ENCODE measurements around the gene KANK2.

DNA sequence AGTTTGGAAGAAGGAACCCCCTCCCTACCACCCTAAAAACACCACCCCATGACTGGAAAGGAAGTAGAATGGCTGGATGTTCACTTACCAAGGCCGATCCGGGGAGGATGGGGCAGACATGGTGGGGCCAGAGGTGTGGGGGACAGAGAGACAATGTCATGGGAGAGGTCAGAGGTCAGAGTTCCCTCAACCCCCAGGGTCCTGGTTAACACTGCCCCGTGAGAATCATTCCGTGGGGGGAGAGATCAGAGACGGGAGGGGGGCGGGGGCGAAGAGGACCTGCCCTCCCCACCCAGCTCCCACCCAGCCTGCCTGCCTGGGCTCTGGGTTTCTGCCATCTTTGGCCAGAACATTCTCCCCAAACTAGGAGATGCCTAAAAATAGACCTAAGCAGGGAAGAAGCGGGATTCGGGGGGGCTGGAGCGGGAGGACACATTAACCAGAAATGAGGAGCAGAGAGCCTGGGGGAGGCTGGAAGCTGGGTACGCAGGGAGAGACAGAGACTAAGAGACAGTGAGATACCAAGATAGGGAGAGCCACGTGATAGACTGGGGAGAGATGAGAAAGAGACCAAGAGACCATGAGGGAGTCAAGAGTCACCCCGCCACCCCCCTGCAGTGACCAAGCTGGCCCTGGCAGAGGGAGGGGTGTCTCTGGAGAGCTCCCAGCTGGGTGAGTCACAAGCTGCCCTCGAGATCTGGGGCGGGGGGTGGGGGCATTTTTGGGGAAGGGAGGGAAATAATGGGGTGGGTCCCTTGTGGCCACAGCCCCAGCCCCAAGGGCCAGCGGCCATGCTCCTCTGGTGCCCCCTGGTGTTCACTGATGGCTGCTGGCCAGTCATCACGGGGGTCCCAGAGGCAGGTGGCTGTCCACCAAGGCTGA, 6.1 kb upstream of the KANK2 start:
- TF ChIP-seq TAF1 (IDR thresholded peaks at IDR 0.05; ENCODE audit: low read depth), result no peak
- TF ChIP-seq RAD21 (IDR thresholded peaks at IDR 0.05; ENCODE audit: low read depth), result peak; percentile 80
- no peak for TF ChIP-seq CEBPB (IDR thresholded peaks at IDR 0.05)
- no peak for TF ChIP-seq ZBTB7A (IDR thresholded peaks at IDR 0.05; ENCODE audit: low read depth)
- TF ChIP-seq EP300 (IDR thresholded peaks at IDR 0.05; ENCODE audit: borderline replicate concordance), result peak; percentile 31; the same call in 1 of the 2 replicates
- no peak for TF ChIP-seq NFIC (IDR thresholded peaks at IDR 0.05)
- TF ChIP-seq, protein P1, sequence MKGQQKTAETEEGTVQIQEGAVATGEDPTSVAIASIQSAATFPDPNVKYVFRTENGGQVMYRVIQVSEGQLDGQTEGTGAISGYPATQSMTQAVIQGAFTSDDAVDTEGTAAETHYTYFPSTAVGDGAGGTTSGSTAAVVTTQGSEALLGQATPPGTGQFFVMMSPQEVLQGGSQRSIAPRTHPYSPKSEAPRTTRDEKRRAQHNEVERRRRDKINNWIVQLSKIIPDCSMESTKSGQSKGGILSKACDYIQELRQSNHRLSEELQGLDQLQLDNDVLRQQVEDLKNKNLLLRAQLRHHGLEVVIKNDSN (IDR thresholded peaks at IDR 0.05), result peak; percentile 53
- no peak for TF ChIP-seq FOXM1 (IDR thresholded peaks at IDR 0.05; ENCODE audit: borderline replicate concordance, low read depth)
- TF ChIP-seq EGR1 (IDR thresholded peaks at IDR 0.05), result no peak

Data from Ishikawa (cell line).